ENCODE data around the gene TAF4B. TPM values are rescaled to one million over a fixed set of nuclear protein-coding genes. Genes with fewer than 3 reads are reported as not detected.

Gene TAF4B
- total and polyA plus RNA-seq, 7 donors, result 0.46 to 10.9 (median 6.4) TPM

- Histone ChIP-seq H3K36me3 (no peaks in the 10 kb centered on the region), H3K4me3 (no peak overlapping the region), H3K27me3 (no peaks in the 10 kb centered on the region), H3K27ac (no peak overlapping the region), H3K9me3 (no peaks in the 10 kb centered on the region), H3K4me1 (no peaks in the 10 kb centered on the region)
- 96 to 97% methylated on average over 2 of the region's 2 CpGs for WGBS, 2 donors
- no peak for DNase-seq
- intact Hi-C loops (cut with DNase I), result no loop called here
- no peak for TF ChIP-seq CTCF (IDR thresholded peaks at IDR 0.05)
- no peak for TF ChIP-seq POLR2A (IDR thresholded peaks at IDR 0.05)
- TF ChIP-seq EP300 (IDR thresholded peaks at IDR 0.05), result no peak
- no peak for TF ChIP-seq POLR2AphosphoS5 (IDR thresholded peaks at IDR 0.05)
Measured at GRCh38 chr18:26206488-26206887, 19.8 kb upstream of the TAF4B start.

GRCh38 chr18:26207937-26208336, 18.3 kb upstream of the TAF4B start:
- no peaks in the 10 kb centered on the region for H3K27me3 ChIP-seq
- TF ChIP-seq CTCF (IDR thresholded peaks at IDR 0.05) (no peak), EP300 (IDR thresholded peaks at IDR 0.05) (no peak), POLR2A (IDR thresholded peaks at IDR 0.05) (no peak), POLR2AphosphoS5 (IDR thresholded peaks at IDR 0.05) (no peak)
- no peaks in the 10 kb centered on the region for H3K4me1 ChIP-seq
- H3K36me3 ChIP-seq, result no peaks in the 10 kb centered on the region
- H3K4me3 ChIP-seq, result no peak overlapping the region
- WGBS, 2 donors, result 89 to 91% methylated on average over 3 of the region's 3 CpGs
- intact Hi-C loops (cut with DNase I), result no loop called here
- no peaks in the 10 kb centered on the region for H3K9me3 ChIP-seq
- no peak for DNase-seq
- H3K27ac ChIP-seq, result no peak overlapping the region

GRCh38 chr18:26208977-26209376, 17.3 kb upstream of the TAF4B start:
- Histone ChIP-seq H3K9me3 (no peaks in the 10 kb centered on the region), H3K27ac (no peak overlapping the region), H3K27me3 (no peaks in the 10 kb centered on the region), H3K4me1 (no peaks in the 10 kb centered on the region), H3K36me3 (no peaks in the 10 kb centered on the region), H3K4me3 (no peak overlapping the region)
- 42 to 71% methylated on average over 2 of the region's 2 CpGs for WGBS, 2 donors
- no peak for DNase-seq
- TF ChIP-seq EP300 (IDR thresholded peaks at IDR 0.05), result no peak
- intact Hi-C loops (cut with DNase I), result no loop called here

GRCh38 chr18:26210147-26210546, 16.1 kb upstream of the TAF4B start:
- no peak for DNase-seq
- TF ChIP-seq CTCF (IDR thresholded peaks at IDR 0.05) (no peak), EP300 (IDR thresholded peaks at IDR 0.05) (no peak), POLR2A (IDR thresholded peaks at IDR 0.05) (no peak), POLR2AphosphoS5 (IDR thresholded peaks at IDR 0.05) (no peak)
- Histone ChIP-seq H3K4me3 (no peak overlapping the region), H3K4me1 (no peaks in the 10 kb centered on the region), H3K27ac (no peak overlapping the region), H3K27me3 (no peaks in the 10 kb centered on the region), H3K9me3 (no peaks in the 10 kb centered on the region), H3K36me3 (no peaks in the 10 kb centered on the region)
- 89 to 92% methylated on average over 4 of the region's 4 CpGs for WGBS, 2 donors
- intact Hi-C loops (cut with DNase I), result no loop called here

GRCh38 chr18:26215247-26215970, 10.8 kb upstream of the TAF4B start:
- no peak for DNase-seq
- Histone ChIP-seq H3K4me3 (no peak overlapping the region), H3K27me3 (no peaks in the 10 kb centered on the region), H3K9me3 (no peaks in the 10 kb centered on the region), H3K4me1 (no peaks in the 10 kb centered on the region), H3K27ac (no peak overlapping the region), H3K36me3 (no peaks in the 10 kb centered on the region)
- WGBS, 2 donors, result 31 to 39% methylated on average over 7 of the region's 7 CpGs
- intact Hi-C loops (cut with DNase I), result no loop called here
- no peak for TF ChIP-seq POLR2AphosphoS5 (IDR thresholded peaks at IDR 0.05)

Measured in sigmoid colon (tissue), 7 donors.